ENCODE data around the gene GH1.

The GH1 gene

DNA sequence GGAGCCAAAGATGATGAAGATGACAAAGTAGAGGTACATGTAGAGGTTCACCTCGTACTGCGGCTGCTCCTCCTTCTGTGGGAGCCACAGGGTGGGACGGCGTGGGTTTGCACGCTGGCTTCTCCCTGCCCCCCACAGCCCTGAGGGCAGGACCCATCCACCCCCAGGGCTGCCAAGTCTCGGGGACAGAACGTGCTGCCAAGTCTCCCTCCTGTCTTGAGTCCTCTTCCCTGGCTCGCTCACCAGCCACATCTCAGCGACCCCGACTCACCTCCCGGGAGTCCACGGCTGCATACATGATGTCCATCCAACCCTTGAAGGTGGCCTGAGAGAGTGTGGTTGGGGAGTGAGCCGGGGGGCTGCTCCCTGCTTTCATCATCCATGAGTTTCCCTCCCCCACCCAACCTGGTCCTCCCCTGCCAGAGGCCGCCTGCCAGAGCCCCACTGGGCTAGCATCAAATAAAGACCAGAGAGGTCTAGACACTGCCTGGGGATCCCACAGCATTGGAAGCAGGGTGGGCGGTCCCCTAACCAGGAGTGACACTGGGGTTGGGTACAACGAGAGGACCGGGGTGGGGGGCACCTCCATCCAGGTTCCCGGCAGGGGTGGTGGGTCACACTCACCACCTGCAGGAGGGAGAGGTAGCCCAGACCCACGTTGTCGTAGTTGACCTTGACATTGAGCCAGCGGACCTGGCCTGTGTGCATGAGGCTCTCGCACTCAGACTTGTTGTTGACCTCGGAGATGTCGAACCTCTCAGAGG lies 26.3 kb upstream of the GH1 start:
- no peak for DNase-seq (ENCODE audit: low read depth in 2 of 2, low spot score in 1 of 2)

DNA sequence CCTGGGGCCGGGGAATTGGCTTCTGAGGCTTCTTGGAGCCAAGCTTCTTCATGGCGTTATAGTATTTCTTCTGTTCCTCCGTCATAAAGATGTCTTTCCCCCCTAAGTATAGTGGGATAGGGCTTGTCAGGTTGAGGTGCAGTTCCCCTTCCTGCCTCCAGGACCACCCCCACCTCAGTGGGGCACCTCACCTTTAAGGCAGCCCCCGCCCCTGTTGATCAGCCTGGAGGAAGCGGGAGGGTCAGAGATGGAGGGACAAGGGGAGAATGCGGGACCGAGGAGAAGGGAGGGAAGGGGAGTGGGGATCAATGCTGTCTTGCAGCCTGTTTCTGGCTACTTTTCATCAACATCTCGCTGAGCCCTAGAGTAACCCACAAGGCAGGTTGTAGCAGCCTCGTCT lies 25.1 kb upstream of the GH1 start:
- DNase-seq (ENCODE audit: low read depth in 2 of 2, low spot score in 1 of 2): no peak

DNA sequence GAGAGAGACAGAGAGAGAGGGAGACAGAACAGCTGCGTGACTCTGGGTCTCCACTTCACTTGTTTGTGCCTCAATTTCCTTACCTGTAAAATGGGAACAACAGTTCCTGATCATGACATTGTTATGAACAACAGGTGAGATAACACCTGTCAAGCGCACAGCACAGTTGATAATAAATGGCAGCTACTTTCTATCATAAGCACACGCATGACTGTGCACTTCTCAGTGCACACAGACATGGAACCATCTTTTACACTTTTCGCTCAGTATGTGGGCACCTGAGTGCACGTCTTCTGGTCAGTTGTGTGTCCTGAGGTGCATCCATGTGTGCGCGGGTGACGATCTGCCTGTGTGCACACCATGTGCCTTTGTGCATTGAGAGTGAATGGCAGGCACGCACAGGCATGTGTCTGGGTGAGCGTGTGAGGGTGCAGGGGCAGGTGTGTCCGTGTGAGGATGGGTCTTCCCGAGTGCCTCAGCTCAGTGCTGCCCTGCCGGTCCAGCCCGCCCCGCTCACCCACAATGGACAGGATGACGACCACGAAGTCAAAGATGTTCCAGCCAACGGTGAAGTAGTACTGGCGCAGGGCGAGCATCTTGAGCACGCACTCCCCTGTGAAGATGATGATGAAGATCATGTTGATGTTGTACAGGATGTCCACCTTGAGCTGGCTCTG lies 23.8 kb upstream of the GH1 start:
- DNase-seq (ENCODE audit: low read depth in 2 of 2, low spot score in 1 of 2): no peak

DNA sequence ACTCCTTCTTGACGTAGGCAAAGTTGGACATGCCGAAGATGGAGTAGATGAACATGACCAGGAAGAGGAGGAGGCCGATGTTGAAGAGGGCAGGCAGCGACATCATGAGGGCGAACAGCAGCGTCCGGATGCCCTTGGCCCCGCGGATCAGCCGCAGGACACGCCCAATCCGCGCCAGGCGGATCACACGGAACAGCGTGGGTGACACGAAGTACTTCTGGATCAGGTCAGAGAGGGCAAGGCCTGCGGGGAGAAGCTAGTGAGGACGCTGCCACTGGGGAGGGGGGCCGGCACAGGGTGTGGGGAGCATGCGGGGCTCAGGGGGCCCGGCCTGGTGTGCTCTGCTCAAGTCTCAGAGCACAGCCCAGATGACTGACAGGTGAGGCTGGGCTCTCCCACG lies 23.1 kb upstream of the GH1 start:
- DNase-seq (ENCODE audit: low read depth in 2 of 2, low spot score in 1 of 2): no peak

DNA sequence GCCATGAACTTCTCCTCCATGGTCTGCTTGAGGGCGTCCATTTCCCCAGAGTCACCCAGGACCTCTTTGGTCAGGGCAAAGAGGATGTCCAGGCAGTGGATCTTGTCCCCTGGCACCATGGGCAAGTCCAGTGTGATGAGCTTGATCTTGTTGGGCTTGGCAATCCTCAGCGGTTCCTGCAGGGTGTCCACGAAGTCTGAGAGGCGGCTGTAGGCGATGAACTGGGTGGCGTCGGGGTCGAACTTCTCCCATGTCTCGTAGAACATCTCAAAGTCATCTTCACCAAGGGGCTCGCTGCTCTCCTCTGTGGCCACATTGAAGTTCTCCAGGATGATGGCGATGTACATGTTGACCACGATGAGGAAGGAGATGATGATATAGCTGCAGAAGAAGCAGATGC lies 22.5 kb upstream of the GH1 start:
- DNase-seq (ENCODE audit: low read depth in 2 of 2, low spot score in 1 of 2): no peak

DNA sequence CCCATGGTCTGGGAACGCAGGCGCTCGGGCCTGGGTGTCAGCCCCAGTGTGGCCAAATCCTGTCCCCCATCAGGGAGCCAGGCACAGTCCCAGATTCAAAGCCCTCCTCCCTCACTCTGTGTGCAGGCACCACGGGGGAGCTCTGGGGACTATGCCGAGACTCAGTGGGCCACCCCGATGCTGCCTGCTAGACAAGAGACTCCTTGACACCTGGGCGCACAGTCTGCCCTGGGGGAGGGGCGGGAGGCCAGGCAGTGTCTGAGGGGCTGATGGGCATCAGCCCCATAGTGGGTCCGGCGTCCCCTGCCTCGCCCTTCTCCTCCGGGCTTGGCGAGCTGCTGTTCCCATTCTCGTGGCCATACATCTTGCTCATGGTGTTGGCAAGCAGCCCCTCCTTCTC lies 21.9 kb upstream of the GH1 start:
- no peak for DNase-seq (ENCODE audit: low read depth in 2 of 2, low spot score in 1 of 2)

DNA sequence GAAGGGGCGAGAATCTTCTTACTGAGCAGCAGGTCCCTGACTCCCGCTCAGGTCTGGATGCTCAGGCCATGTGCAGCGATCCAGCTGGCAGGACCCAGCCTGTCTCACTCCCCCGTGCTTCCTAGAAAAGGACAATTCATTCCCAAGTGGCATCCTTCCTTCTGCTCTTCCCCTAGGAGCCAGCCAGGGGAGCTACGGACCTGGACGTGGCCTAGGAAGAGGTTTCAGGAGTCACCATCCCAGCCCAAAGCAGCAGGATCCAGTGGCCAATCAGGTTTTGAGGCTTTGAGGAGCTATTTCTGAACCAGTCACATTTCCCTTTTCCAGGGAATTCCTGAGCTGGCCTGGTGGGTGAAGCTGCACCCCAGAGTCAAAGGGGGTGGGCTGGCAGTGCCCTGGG lies 21.2 kb upstream of the GH1 start:
- DNase-seq (ENCODE audit: low read depth in 2 of 2, low spot score in 1 of 2): no peak

DNA sequence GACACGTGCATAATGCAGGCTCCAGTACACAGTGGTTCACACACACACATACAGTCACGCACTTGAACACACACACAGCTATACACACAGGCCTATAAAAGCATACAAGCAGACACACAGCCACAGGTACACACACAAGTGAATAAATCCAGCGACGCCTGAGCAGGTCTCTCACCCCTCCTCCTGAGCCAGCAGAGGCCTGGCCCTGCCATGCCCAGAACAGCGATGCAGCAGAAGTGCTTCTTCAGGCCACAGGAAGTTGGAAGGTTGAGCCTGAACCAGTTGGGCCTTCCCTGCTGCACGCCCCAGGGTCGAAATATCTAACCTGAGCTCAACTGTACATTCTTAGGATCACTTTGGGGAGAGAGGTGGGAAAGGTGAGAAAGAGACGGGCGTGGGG lies 20.8 kb upstream of the GH1 start:
- DNase-seq (ENCODE audit: low read depth in 2 of 2, low spot score in 1 of 2): no peak

DNA sequence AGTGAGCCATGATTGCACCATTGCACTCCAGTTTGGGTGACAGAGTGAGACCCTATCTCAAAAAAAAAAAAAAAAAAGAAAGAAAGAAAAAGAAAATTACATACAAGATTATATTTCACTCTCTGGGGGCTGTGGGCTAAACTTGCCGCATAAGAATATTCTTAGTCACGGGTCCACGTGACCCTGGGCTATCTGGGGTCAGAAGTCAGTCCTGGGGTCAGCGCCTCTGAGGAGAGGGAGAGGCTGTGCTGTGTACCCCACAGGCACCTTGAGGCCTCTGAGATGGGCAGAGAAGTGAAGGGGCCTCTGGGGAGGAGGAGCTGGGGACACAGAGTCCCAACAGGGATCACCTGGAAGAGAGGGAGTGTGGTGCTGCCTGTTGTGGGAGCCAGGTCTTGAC lies 19.3 kb upstream of the GH1 start:
- DNase-seq (ENCODE audit: low read depth in 2 of 2, low spot score in 1 of 2): no peak

DNA sequence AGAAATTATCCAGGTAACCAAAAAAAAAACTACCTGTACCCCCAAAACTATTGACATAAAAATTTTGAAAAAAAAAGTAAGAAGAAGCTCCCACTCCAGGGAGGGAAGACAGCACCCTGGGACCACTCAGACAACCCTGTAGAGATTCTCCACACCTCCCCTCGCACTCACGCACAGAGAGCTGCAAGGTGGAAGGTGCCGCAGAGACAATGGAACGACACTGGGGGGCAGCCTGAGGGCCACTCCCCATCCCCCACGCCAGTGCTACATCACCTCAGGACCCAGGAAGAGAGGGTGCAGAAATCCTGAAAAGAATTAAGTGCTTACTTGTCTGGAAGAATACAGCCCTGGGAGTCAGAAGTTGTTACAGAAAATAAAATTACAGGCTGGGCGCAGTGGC lies 18.7 kb upstream of the GH1 start:
- no peak for DNase-seq (ENCODE audit: low read depth in 2 of 2, low spot score in 1 of 2)

DNA sequence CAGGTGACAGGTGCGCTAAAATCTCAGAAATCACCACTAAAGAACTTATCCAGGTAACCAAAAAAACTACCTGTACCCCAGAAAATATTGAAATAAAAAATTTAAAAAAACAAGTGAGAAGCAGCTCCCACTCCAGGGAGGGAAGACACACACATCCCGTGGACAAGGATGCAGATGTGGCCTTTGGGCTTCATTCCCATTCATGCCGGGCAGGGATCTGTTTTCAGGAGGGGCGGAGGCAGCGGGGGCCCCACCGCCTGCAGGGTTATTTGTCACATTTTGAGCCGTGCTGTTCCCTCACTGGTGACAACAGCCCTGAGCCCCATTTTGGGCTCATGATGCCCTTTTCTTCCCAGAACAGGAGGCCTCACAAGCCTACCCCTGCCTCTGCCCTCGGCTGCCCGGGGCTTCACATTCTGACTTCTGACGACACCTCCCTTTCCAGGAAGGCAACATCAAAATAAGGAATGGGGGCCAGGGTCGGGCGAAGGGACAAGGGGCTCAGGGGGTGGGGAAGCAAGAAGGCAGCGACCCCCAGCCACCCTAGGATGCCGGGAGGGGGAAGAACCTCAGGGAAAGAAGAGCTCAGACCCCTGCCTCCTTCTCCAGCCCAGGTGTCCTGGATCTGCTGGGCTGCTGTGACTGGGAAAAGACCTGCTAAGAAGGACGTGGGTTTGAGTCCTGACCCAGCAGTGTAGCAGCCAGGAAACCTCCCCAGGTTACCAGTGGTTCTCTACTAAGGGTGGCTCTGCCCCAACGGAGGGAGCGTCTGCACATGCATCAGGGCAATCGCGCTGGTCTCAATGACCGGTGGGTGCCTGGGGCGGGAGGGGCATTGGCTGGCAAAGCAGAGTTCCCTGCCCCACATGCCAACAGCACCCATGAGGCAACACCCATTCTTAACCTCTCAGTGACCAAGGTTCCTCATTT lies 15.8 kb upstream of the GH1 start:
- DNase-seq (ENCODE audit: low read depth in 2 of 2, low spot score in 1 of 2): no peak

DNA sequence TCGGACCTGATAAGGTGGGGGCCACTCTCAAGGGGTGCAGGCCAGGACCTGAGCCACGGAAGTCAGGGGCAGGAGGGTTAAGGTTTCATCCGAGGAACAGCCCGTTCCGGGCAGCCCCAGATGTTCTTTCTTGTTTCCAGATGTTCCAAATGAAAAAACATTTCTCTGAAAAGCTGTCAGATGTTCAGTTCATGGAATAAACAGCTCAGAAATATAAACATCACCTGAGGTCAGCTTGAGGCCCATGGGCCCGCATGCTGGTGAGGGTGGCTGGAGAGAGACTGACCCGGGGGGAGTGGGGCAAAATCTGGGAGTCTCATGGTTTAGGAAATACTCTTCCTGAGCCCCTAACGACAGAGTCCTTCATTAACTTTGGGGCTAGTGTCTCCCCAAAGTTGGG lies 15.0 kb upstream of the GH1 start:
- DNase-seq (ENCODE audit: low read depth in 2 of 2, low spot score in 1 of 2): no peak

DNA sequence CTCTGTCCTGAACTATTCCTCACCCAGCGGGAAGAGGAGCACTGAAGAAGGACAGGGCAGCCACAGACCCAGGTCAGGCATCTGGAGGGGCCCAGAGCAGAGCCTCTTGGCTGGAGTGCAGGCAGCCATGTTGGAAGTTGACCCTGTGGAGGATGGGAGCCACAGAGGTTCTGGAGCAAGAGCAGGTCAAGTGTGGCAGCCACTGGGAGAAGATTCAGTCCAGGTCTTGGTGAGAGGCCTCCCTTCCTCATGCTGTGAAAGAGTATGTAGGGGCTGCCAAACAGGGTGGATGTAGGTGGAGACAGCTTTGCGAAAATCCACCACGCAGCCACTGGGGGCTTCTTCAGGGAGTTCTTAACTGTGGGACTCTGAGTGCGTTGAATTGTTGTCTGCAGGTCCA lies 14.1 kb upstream of the GH1 start:
- no peak for DNase-seq (ENCODE audit: low read depth in 2 of 2, low spot score in 1 of 2)

DNA sequence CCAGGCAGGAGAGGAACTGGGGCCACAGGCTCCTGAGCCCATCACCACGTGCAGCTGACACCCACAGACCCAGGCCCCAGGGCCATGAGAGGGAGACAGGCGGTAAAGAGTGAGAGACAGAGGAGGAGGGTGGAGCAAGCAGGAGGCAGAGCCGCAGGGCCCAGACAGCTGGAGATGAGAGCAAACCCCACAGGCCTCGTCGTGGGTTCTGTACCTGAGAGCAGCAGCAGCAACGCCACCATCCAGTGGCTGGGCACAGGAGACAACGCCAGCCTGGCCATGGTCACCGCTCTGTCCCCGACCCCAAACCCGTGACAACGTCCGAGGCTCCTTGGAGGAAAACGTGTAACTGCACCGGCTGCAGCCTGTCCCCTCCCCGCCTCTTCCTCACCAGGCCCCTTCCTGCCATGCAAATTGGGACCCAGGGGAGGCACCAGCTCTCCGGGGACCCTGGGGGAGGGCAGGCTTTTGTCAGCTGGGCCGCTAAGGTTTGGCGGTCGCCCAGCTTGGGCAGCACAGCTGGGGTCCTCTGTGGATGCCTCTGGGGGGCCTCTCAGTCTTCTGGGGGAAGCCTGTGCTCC lies 13.4 kb upstream of the GH1 start, which contains the start of gene CD79B:
CD79B (minus strand) TSS at position 351 of the 581 bp plus-strand sequence; CDS start at position 281, 70 bp downstream.
- no peak for DNase-seq (ENCODE audit: low read depth in 2 of 2, low spot score in 1 of 2)

DNA sequence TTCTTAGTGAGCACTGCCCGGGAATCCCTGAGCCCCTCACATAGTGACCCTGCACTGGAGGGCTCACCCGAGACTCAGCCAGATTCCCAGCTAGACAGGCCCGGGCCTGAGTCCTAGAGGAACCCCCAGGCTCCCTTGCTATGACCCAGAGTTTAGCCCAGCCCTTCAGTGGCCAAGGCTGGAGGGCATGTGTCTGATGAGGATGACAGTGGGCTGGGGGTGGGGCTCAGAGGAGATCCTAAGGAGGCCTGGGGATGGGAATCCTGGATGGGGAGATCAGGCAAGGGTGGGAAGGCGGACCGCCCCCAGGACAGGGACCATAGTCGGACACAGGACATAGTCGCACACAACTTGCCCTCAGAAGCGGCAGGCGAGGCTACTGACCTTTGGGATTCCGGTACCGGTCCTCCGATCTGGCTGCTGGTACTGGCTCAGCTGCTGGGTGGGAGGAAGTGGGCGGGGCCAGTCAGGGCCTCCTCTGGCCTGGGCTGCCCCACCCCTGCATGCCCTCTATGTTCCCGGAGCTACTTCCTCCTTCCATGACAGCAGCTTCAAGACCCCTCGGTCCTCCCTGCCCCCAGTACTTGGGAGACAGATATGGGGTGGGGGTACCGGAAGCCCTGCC lies 12.4 kb upstream of the GH1 start:
- no peak for DNase-seq (ENCODE audit: low read depth in 2 of 2, low spot score in 1 of 2)

DNA sequence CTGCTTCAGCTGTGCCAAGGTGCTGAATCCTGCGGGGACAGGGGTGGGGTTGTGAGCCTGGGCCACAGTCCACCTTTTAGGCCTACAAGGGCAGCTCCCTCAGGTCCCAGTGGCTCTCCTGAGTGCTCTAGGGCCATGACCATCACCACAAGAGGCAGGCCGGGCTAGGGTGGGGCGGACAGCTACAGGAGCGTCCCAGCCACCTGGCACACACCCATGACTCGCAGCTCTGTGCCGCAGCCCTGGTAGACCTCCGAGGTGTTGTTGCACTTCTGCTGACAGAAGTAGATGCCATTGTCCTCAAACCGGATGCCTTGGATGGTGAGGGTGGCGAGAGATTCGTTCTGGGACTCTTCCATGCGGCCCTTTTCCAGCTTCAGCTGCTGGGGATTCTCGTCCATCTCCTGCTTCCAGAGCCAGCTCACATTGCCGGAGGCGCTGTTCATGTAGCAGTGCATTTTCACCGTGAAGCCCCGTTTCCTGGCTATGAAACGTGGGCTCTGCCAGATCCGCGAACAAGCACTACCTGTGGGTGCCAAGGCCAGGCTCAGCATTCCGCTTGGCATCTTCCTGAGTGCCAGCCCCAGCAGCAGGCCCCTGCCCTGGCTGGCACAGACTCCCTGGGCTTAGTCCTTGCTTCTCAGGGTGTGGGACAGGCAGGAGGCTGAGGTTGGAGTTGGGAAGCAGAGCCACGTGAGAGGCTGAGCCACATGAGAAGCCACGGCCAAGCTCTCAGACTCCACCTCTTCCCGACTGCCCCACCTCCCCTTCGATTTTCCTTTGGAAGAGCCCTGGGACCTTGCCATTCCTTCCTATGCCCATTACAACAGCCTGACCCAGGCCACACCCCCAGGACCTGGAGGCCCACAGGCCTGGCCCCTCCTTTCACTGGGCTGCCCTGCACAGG lies 11.5 kb upstream of the GH1 start:
- DNase-seq (ENCODE audit: low read depth in 2 of 2, low spot score in 1 of 2): no peak

DNA sequence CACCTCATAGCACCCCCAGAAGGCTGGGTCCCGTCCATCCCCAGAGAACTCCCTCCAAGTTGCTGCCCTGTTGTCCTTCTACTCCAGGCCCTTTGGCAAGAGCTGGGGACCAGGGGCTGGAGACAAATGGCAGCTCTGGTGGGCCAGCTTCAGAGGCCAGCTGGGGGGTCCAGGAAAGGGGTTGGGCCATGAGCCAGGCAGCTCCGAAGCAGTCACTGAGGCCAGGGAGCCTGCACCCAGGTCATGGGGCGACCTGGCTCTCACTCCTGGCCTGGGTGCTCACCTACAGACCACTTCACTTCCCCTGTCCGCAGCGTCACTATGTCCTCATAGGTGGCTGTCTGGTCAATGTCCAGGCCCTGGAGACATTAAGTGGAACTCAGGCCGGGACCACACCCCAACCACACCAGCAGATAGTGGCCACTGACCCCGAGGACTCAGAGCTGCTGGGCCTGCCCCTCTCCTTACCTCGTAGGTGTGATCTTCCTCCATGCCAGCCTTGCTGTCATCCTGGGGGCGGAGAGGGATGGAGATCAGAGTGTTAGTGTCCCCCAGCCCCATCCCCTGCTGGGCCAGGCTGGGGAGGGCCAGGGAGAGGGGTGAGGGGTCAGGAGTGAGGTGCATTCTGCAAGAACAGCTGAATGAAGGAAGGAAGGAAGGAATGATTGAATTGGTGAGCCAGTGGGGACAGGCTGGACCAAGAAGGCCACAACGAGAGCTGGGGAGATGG lies 10.5 kb upstream of the GH1 start:
- DNase-seq (ENCODE audit: low read depth in 2 of 2, low spot score in 1 of 2): no peak

DNA sequence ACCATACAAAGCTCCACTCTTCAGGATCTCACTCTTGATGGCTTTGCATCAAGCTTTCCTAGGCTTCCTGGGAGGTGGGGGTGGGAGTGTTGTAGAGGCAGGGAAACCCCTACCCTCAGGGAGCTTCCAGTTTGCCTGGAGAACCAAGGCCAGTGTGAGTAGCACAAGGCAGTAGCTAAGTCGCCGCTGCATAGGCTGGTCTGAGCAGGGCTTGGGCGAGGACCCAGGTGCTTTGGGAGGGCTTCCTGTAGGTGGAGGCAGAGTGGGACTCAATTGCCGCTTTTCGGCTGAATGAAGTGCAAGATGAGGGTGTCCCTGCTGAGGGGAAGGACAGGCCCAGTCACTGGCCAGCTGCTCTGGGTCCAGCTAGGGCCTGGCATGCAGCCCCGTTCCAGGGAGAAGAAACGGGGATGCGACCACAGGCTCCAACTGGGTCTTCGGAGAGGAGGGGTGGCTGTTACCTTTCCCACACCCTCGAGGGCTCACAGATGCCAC lies 9.6 kb upstream of the GH1 start:
- no peak for DNase-seq (ENCODE audit: low read depth in 2 of 2, low spot score in 1 of 2)

All from stimulated activated CD8-positive, alpha-beta memory T cell treated with anti-CD3 and anti-CD28 coated beads, Interleukin-4, amount 100 ng/mL, for 4 hours (primary cell).